ENCODE results near the gene GTF2IRD2. TPM values are rescaled to one million over a fixed set of nuclear protein-coding genes. Genes with fewer than 3 reads are reported as not detected.
"Not testable (repeated sequence)": the region's sequence is repeated elsewhere in the genome, so short reads cannot be mapped to it uniquely, and the experiment has no call there.

The GTF2IRD2 gene
- total and polyA plus RNA-seq, 7 donors = 1.4 to 30.7 (median 15.0) TPM

GRCh38 chr7:74773760-74774750, 77.3 kb downstream of the GTF2IRD2 start, which contains the start of gene NCF1:
TSS of gene NCF1 (plus strand) at chr7:74774011. CDS start at chr7:74774032, 21 bp downstream.
- WGBS, 2 donors = no CpG with 5 or more reads among the region's 21 CpGs
- intact Hi-C loops (cut with DNase I); H3K4me1 ChIP-seq; H3K27me3 ChIP-seq; DNase-seq; H3K36me3 ChIP-seq; H3K27ac ChIP-seq; H3K9me3 ChIP-seq; H3K4me3 ChIP-seq: not testable (repeated sequence)

GRCh38 chr7:74772093-74772492, 79.3 kb downstream of the GTF2IRD2 start:
- H3K27ac ChIP-seq; H3K27me3 ChIP-seq; H3K36me3 ChIP-seq; H3K4me3 ChIP-seq; intact Hi-C loops (cut with DNase I); H3K4me1 ChIP-seq; H3K9me3 ChIP-seq: not testable (repeated sequence)
- 93 to 94% methylated on average over 6 of the region's 6 CpGs for WGBS, 2 donors
- DNase-seq = peak; percentile 7

GRCh38 chr7:74770062-74770461, 81.3 kb downstream of the GTF2IRD2 start:
- 83 to 98% methylated on average over 4 of the region's 7 CpGs for WGBS, 2 donors
- H3K27ac ChIP-seq; intact Hi-C loops (cut with DNase I); H3K27me3 ChIP-seq; H3K36me3 ChIP-seq; H3K4me1 ChIP-seq; H3K4me3 ChIP-seq; H3K9me3 ChIP-seq: not testable (repeated sequence)
- DNase-seq = peak; percentile 56

- H3K4me1 ChIP-seq; intact Hi-C loops (cut with DNase I); H3K27ac ChIP-seq; H3K36me3 ChIP-seq; H3K27me3 ChIP-seq; H3K9me3 ChIP-seq; H3K4me3 ChIP-seq: not testable (repeated sequence)
- DNase-seq = peak; percentile 24
- 63 to 84% methylated on average over 8 to 9 of the region's 10 CpGs for WGBS, 2 donors
Observed at GRCh38 chr7:74766991-74767390, 84.4 kb downstream of the GTF2IRD2 start.

DNA sequence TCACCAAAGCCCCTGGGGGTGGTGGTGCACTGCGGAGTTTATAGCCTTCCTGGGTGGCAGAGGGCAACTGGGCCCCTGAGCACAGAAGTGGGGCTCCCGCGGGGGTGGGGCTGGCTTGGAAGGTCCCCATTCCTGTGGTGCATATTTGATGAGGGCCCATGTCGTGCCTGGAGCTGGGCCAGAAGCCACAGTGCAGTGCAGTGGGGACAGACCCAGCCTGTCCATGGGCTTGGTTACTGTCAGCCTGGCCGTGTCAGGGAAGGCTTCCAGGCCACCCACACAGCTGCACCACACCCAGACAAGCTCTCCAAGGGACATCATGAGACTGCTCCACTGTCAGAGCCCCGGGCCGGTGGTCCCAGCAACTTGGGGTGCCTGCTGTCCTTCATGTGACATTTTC, 84.9 kb downstream of the GTF2IRD2 start:
- intact Hi-C loops (cut with DNase I); H3K36me3 ChIP-seq; H3K4me1 ChIP-seq; H3K27ac ChIP-seq; H3K9me3 ChIP-seq; DNase-seq; H3K4me3 ChIP-seq; H3K27me3 ChIP-seq: not testable (repeated sequence)
- WGBS, 2 donors = 40 to 63% methylated on average over 1 of the region's 7 CpGs

- H3K4me3 ChIP-seq; H3K4me1 ChIP-seq; DNase-seq; H3K27ac ChIP-seq; H3K27me3 ChIP-seq; H3K9me3 ChIP-seq; H3K36me3 ChIP-seq; intact Hi-C loops (cut with DNase I): not testable (repeated sequence)
- WGBS, 2 donors = no CpG with 5 or more reads among the region's 17 CpGs
Observed at GRCh38 chr7:74765205-74765918, 86.0 kb downstream of the GTF2IRD2 start.

DNA sequence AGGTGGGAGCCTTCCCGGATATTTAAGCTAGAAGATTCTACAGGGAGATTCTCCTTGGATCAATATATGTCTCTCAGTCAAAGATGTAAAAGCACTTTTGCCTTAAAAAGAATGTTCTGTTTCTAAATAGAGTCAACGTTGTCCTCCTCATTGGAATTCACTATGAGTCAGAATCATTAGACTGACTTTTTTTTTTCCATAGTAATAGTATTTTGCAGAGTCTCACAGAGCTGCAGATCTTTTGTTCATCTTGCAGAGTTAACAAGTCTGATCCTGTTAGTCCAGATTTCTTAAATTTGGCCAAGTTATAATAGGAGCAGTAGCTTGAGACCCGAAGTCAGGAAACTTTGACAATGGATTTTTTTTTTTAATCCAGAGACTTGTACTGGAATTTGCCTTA, 92.4 kb downstream of the GTF2IRD2 start:
- DNase-seq; H3K36me3 ChIP-seq; H3K9me3 ChIP-seq; intact Hi-C loops (cut with DNase I); H3K4me3 ChIP-seq; H3K4me1 ChIP-seq; H3K27me3 ChIP-seq: not testable (repeated sequence)
- WGBS, 2 donors = no CpG with 5 or more reads among the region's 3 CpGs
- peak overlapping the region in 1 of 4 donors; percentile 49 for H3K27ac ChIP-seq

- no CpG with 5 or more reads among the region's 7 CpGs for WGBS, 2 donors
- H3K9me3 ChIP-seq; H3K27me3 ChIP-seq; intact Hi-C loops (cut with DNase I); H3K4me3 ChIP-seq; H3K36me3 ChIP-seq; DNase-seq; H3K27ac ChIP-seq; H3K4me1 ChIP-seq: not testable (repeated sequence)
Observed at GRCh38 chr7:74758268-74758667, 93.1 kb downstream of the GTF2IRD2 start.

GRCh38 chr7:74756673-74757072, 94.7 kb downstream of the GTF2IRD2 start:
- no CpG with 5 or more reads among the region's 5 CpGs for WGBS, 2 donors
- intact Hi-C loops (cut with DNase I); H3K27me3 ChIP-seq; H3K4me3 ChIP-seq; H3K36me3 ChIP-seq; H3K9me3 ChIP-seq; H3K4me1 ChIP-seq; DNase-seq; H3K27ac ChIP-seq: not testable (repeated sequence)

- H3K27ac ChIP-seq; H3K4me3 ChIP-seq; DNase-seq; H3K9me3 ChIP-seq; intact Hi-C loops (cut with DNase I); H3K27me3 ChIP-seq; H3K36me3 ChIP-seq; H3K4me1 ChIP-seq: not testable (repeated sequence)
- no CpG with 5 or more reads among the region's 9 CpGs for WGBS, 2 donors
Observed at GRCh38 chr7:74753921-74754482, 97.4 kb downstream of the GTF2IRD2 start.

Data from sigmoid colon (tissue), 7 donors.